CD14-positive monocyte (primary cell): ENCODE results near the gene NUP153. TPM values are rescaled to one million over a fixed set of nuclear protein-coding genes. Genes with fewer than 3 reads are reported as not detected.

Experiments
- DNase-seq, 3 donors: peaks; one replicate each; pipeline ENCODE4 v3.0.0-alpha.2; 2011 to 2022
- H2AFZ ChIP-seq: 2 replicates; pipeline ENCODE4 v1.6.0; 2012; ENCODE audit warnings: mild to moderate bottlenecking, low read depth, low read length, inconsistent platforms; ENCODE audit not compliant: insufficient read depth, poor library complexity, severe bottlenecking
- H3K27ac ChIP-seq, 2 donors: 1 replicate in 1 of 2; 2 replicates in 1 of 2; pipeline ENCODE4 v1.5.1; 2012 to 2013; ENCODE audit warnings: low read length in 2 of 2, control low read depth in 1 of 2, inconsistent platforms in 1 of 2, low read depth in 1 of 2, mild to moderate bottlenecking in 1 of 2
- H3K27me3 ChIP-seq, 2 donors: one replicate each; pipeline versions ENCODE4 v1.6.0 to v1.6.1; 2011 to 2013; ENCODE audit warnings: low read length in 2 of 2; ENCODE audit not compliant: control insufficient read depth in 2 of 2, insufficient read depth in 2 of 2
- H3K36me3 ChIP-seq, 2 donors: replicated peaks in 1 of 2; 1 replicate in 1 of 2; 2 replicates in 1 of 2; pipeline versions ENCODE4 v1.5.1 to v1.6.1; 2012 to 2013; ENCODE audit warnings: low read length in 2 of 2, control low read depth in 1 of 2, inconsistent platforms in 1 of 2, mild to moderate bottlenecking in 1 of 2; ENCODE audit not compliant: insufficient read depth in 2 of 2, control insufficient read depth in 1 of 2
- H3K4me1 ChIP-seq, 2 donors: 1 replicate in 1 of 2; 2 replicates in 1 of 2; pipeline versions ENCODE4 v1.5.1 to v1.6.1; 2012 to 2013; ENCODE audit warnings: low read length in 2 of 2, control low read depth in 1 of 2, inconsistent platforms in 1 of 2, mild to moderate bottlenecking in 1 of 2, moderate library complexity in 1 of 2; ENCODE audit not compliant: insufficient read depth in 2 of 2, control insufficient read depth in 1 of 2
- H3K4me2 ChIP-seq: replicated peaks from 2 replicates; pipeline ENCODE3; 2012; ENCODE audit warnings: low read length, moderate library complexity, mild to moderate bottlenecking; ENCODE audit not compliant: poor library complexity, severe bottlenecking; ENCODE audit errors: extremely low read depth
- H3K4me3 ChIP-seq, 3 experiments: fragments of 200-600 bp in 1 of 3; sonication (generic) in 1 of 3; replicated peaks in 1 of 3; 1 replicate in 2 of 3; 2 replicates in 1 of 3; pipeline ENCODE4 v1.5.1; 2011 to 2013; ENCODE audit warnings: low read length in 3 of 3, mild to moderate bottlenecking in 3 of 3, control low read depth in 2 of 3, low read depth in 2 of 3, inconsistent platforms in 1 of 3, moderate library complexity in 1 of 3
- H3K79me2 ChIP-seq: 2 replicates; pipeline ENCODE4 v1.6.0; 2012; ENCODE audit warnings: mild to moderate bottlenecking, control low read depth, inconsistent platforms, low read length, moderate library complexity; ENCODE audit not compliant: insufficient read depth
- H3K9ac ChIP-seq: 2 replicates; pipeline ENCODE4 v1.6.0; 2017; ENCODE audit warnings: low read length, mild to moderate bottlenecking; ENCODE audit not compliant: insufficient read depth, poor library complexity, severe bottlenecking
- H3K9me3 ChIP-seq, 2 donors: replicated peaks in 1 of 2; 1 replicate in 1 of 2; 2 replicates in 1 of 2; pipeline versions ENCODE4 v1.5.1 to v1.6.1; 2012 to 2013; ENCODE audit warnings: low read length in 2 of 2, control low read depth in 1 of 2; ENCODE audit not compliant: control insufficient read depth in 1 of 2, insufficient read depth in 1 of 2
- H4K20me1 ChIP-seq: 2 replicates; pipeline ENCODE4 v1.6.0; 2012; ENCODE audit warnings: mild to moderate bottlenecking, low read length, control low read depth, moderate library complexity; ENCODE audit not compliant: insufficient read depth
- H3K27ac Mint-ChIP-seq, 7 donors: one replicate each; pipeline ENCODE4 v1.8.0; 2020; ENCODE audit warnings: mild to moderate bottlenecking in 7 of 7, mixed read lengths in 7 of 7, moderate library complexity in 6 of 7, inconsistent platforms in 2 of 7
- H3K27me3 Mint-ChIP-seq, 3 donors: one replicate each; pipeline ENCODE4 v1.8.0; 2021 to 2022; ENCODE audit warnings: low read depth in 3 of 3, mild to moderate bottlenecking in 3 of 3, mixed read lengths in 3 of 3, moderate library complexity in 3 of 3, inconsistent platforms in 1 of 3
- H3K36me3 Mint-ChIP-seq, 2 donors: one replicate each; pipeline ENCODE4 v1.8.0; 2020; ENCODE audit warnings: mixed read lengths in 2 of 2, inconsistent platforms in 1 of 2, mild to moderate bottlenecking in 1 of 2
- H3K4me1 Mint-ChIP-seq: one replicate; pipeline ENCODE4 v1.8.0; 2020; ENCODE audit warnings: mild to moderate bottlenecking, mixed read lengths
- H3K4me3 Mint-ChIP-seq, 2 donors: one replicate each; pipeline ENCODE4 v1.8.0; 2020; ENCODE audit warnings: mild to moderate bottlenecking in 2 of 2, mixed read lengths in 2 of 2, moderate library complexity in 1 of 2
- H3K9me3 Mint-ChIP-seq, 7 donors: one replicate each; pipeline ENCODE4 v1.8.0; 2020 to 2022; ENCODE audit warnings: mixed read lengths in 7 of 7, mild to moderate bottlenecking in 6 of 7, moderate library complexity in 6 of 7, inconsistent platforms in 2 of 7
- WGBS: methylation state at CpG from one replicate; pipeline ENCODE4 v1.1.5; 2013; ENCODE audit warnings: missing lambda C conversion rate; ENCODE audit not compliant: insufficient coverage; 5-methylcytosine and 5-hydroxymethylcytosine counted together
- intact Hi-C, 2 donors: fragments of 100-400 bp; cut with micrococcal nuclease; formaldehyde crosslinking; loops; one replicate each; pipeline versions ENCODE4 v1.15.0 to v1.15.1; 2023
- polyA plus RNA-seq, 3 donors: library from polyadenylated mRNA; depleted of rRNA in 1 of 3; unstranded in 2 of 3; stranded (reverse) in 1 of 3; fragments of 300-500 nt in 2 of 3; fragments of >200 nt in 1 of 3; fragmentation: Illumina TruSeq in 2 of 3; gene quantifications; 1 replicate in 2 of 3; 2 replicates in 1 of 3; pipeline ENCODE4 v1.2.3, GENCODE V29; 2012 to 2021
- TF ChIP-seq, protein P1 (sequence below): fragments of 200-600 bp; IDR thresholded peaks from one replicate; pipeline ENCODE4 v1.8.0; 2022; ENCODE audit warnings: antibody characterized with exemption, mild to moderate bottlenecking

The NUP153 gene
- polyA plus RNA-seq, 3 donors = 0.99 to 13.8 (median 2.3) TPM

DNA sequence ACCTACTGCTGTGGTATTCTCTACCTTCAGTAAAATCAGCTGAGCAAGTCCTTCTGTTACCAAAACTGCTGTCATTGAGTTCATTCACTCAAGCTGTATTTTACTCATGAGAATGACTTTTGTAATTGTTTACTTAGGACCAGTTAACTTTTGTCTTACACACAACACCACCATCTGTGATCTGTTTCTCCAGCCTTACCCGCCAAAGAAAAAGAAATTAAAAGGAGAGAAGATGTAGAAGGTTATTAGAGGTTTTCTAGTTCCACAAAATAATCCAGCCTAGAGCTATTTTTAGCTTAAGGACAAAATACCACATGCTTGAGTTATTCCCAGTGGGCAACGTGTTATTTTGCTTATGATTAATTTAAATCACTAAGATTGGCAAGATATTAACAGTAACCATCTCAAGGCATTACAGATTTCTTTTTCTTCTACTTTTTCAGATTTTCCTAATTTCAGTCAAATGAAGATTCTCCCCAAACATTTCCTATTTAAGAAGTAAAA is 68.5 kb downstream of the NUP153 start:
- H3K9me3 ChIP-seq = no peaks in the 10 kb centered on the region
- peaks cover 8% of the 10 kb centered on the region for H4K20me1 ChIP-seq
- H3K36me3 Mint-ChIP-seq = peaks cover 76 to 87% of the 10 kb centered on the region in 2 donors
- no peak for DNase-seq
- no peak overlapping the region for H2AFZ ChIP-seq
- H3K27ac ChIP-seq = no peak overlapping the region
- H3K4me1 Mint-ChIP-seq = peaks cover 9% of the 10 kb centered on the region
- no peak overlapping the region for H3K4me3 ChIP-seq
- no peak overlapping the region for H3K4me3 Mint-ChIP-seq
- peaks cover 0 to 1% (median 0%) of the 10 kb centered on the region in 3 donors for H3K27me3 Mint-ChIP-seq
- TF ChIP-seq, protein P1, sequence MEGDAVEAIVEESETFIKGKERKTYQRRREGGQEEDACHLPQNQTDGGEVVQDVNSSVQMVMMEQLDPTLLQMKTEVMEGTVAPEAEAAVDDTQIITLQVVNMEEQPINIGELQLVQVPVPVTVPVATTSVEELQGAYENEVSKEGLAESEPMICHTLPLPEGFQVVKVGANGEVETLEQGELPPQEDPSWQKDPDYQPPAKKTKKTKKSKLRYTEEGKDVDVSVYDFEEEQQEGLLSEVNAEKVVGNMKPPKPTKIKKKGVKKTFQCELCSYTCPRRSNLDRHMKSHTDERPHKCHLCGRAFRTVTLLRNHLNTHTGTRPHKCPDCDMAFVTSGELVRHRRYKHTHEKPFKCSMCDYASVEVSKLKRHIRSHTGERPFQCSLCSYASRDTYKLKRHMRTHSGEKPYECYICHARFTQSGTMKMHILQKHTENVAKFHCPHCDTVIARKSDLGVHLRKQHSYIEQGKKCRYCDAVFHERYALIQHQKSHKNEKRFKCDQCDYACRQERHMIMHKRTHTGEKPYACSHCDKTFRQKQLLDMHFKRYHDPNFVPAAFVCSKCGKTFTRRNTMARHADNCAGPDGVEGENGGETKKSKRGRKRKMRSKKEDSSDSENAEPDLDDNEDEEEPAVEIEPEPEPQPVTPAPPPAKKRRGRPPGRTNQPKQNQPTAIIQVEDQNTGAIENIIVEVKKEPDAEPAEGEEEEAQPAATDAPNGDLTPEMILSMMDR = no peak
- no peaks in the 10 kb centered on the region for H3K9me3 Mint-ChIP-seq
- no peaks in the 10 kb centered on the region for H3K27me3 ChIP-seq
- no peak overlapping the region for H3K27ac Mint-ChIP-seq
- peaks cover 60 to 82% of the 10 kb centered on the region in 2 donors for H3K36me3 ChIP-seq
- no peaks in the 10 kb centered on the region for H3K79me2 ChIP-seq
- intact Hi-C loops = no loop called here
- H3K4me1 ChIP-seq = no peaks in the 10 kb centered on the region
- H3K9ac ChIP-seq = no peak overlapping the region
- WGBS = no CpG with 5 or more reads among the region's 2 CpGs
- no peak overlapping the region for H3K4me2 ChIP-seq

- intact Hi-C loops = no loop called here
- Histone ChIP-seq H3K27ac (no peak overlapping the region), H3K9ac (no peak overlapping the region), H4K20me1 (peaks cover 12% of the 10 kb centered on the region), H3K79me2 (no peaks in the 10 kb centered on the region), H3K9me3 (no peaks in the 10 kb centered on the region), H3K27me3 (no peaks in the 10 kb centered on the region), H3K36me3 (peaks cover 54 to 91% of the 10 kb centered on the region in 2 donors), H3K4me2 (no peak overlapping the region), H2AFZ (no peak overlapping the region), H3K4me1 (no peaks in the 10 kb centered on the region), H3K4me3 (no peak overlapping the region)
- DNase-seq = no peak
- no peaks in the 10 kb centered on the region for H3K9me3 Mint-ChIP-seq
- peaks cover 74 to 84% of the 10 kb centered on the region in 2 donors for H3K36me3 Mint-ChIP-seq
- peak overlapping the region in 2 of 7 donors; percentile 22 to 53 for H3K27ac Mint-ChIP-seq
- 100% methylated on average over 3 of the region's 4 CpGs for WGBS
- no peak overlapping the region for H3K4me3 Mint-ChIP-seq
- peaks cover 10% of the 10 kb centered on the region for H3K4me1 Mint-ChIP-seq
- H3K27me3 Mint-ChIP-seq = no peaks in the 10 kb centered on the region
- TF ChIP-seq, protein P1 = no peak
Observed at GRCh38 chr6:17635568-17635967, 71.2 kb downstream of the NUP153 start.
